K562 (cell line): ENCODE measurements around the gene HNRNPA2B1. TPM values are rescaled to one million over a fixed set of nuclear protein-coding genes. Genes with fewer than 3 reads are reported as not detected.

Experiments used
- DPF2 ChIP-seq: fragments of 450-650 bp; IDR thresholded peaks from 2 replicates; pipeline ENCODE4 v1.6.1; 2016
- E4F1 ChIP-seq: fragments of 250-450 bp; sonication (Bioruptor Pico); IDR thresholded peaks from 2 replicates; pipeline ENCODE4 v1.5.0; 2021; ENCODE audit warnings: mild to moderate bottlenecking, borderline replicate concordance
- FOXA1 ChIP-seq: fragments of 450-650 bp; IDR thresholded peaks from 2 replicates; pipeline ENCODE4 v1.6.1; 2016; ENCODE audit warnings: mild to moderate bottlenecking, borderline replicate concordance
- HDAC8 ChIP-seq: fragments of 450-650 bp; IDR thresholded peaks from 2 replicates; pipeline ENCODE4 v1.6.1; 2016; ENCODE audit warnings: mild to moderate bottlenecking, missing genetic modification characterization, moderate library complexity, missing compliant biosample characterization
- HOMEZ ChIP-seq: fragments of 250-450 bp; sonication (Bioruptor Pico); IDR thresholded peaks from 2 replicates; pipeline ENCODE4 v1.4.0; 2020; ENCODE audit warnings: mild to moderate bottlenecking, moderate library complexity
- LCOR ChIP-seq: sonication (generic); formaldehyde crosslinking; IDR thresholded peaks from 2 replicates; pipeline ENCODE4 v1.8.0; 2022; ENCODE audit warnings: mild to moderate bottlenecking, missing genetic modification reagents
- MYC ChIP-seq, 2 experiments: fragments of 250-450 bp in 1 of 2; sonication (Bioruptor Pico) in 1 of 2; IDR thresholded peaks; 2 replicates each; pipeline versions ENCODE4 v1.5.1 to v1.6.1; 2012 to 2021; ENCODE audit warnings: low read depth in 2 of 2, borderline replicate concordance in 1 of 2, improper control_type of control experiment in 1 of 2, low read length in 1 of 2, mild to moderate bottlenecking in 1 of 2, moderate library complexity in 1 of 2
- SREBF2 ChIP-seq: sonication (generic); formaldehyde crosslinking; IDR thresholded peaks from 2 replicates; pipeline ENCODE4 v1.4.0; 2020; ENCODE audit warnings: mild to moderate bottlenecking, missing genetic modification reagents
- TBP ChIP-seq: optimal IDR thresholded peaks from 2 replicates; pipeline ENCODE3; 2011; ENCODE audit warnings: low read depth, low read length, improper control_type of control experiment
- TRIM24 ChIP-seq, 2 experiments: fragments of 450-650 bp; IDR thresholded peaks; 2 replicates each; pipeline ENCODE4 v1.6.1; 2016
- YBX1 ChIP-seq: fragments of 450-650 bp; IDR thresholded peaks from 2 replicates; pipeline ENCODE4 v1.7.1; 2016; ENCODE audit warnings: mild to moderate bottlenecking
- ZNF239 ChIP-seq: fragments of 250-450 bp; sonication (Bioruptor Pico); IDR thresholded peaks from 2 replicates; pipeline ENCODE4 v1.4.0; 2020; ENCODE audit warnings: mild to moderate bottlenecking
- polyA plus RNA-seq, 8 experiments: library from polyadenylated mRNA; depleted of rRNA in 4 of 8; stranded (reverse) in 5 of 8; unstranded in 3 of 8; fragments of >200 nt; fragmentation: Nextera tagmentation in 2 of 8; fragmentation: Illumina TruSeq in 1 of 8; extraction: Ambion mirVana in 2 of 8; extraction: Trizol in 1 of 8; gene quantifications; 2 replicates each; pipeline versions ENCODE4 v1.2.1 to v1.2.3, GENCODE V29; 2011 to 2014; ENCODE audit warnings: inconsistent platforms in 1 of 8, missing spikeins in 1 of 8
- total RNA-seq, 7 experiments: library from RNA; depleted of rRNA in 6 of 7; stranded (reverse); fragments of >200 nt in 6 of 7; fragmentation: Illumina TruSeq in 2 of 7; extraction: Trizol in 2 of 7; gene quantifications; 2 replicates each; pipeline versions ENCODE4 v1.2.1 to v1.2.3, GENCODE V29; 2011 to 2021; ENCODE audit warnings: low replicate concordance in 1 of 7
- TF ChIP-seq, protein P1 (sequence below): IDR thresholded peaks from 2 replicates; pipeline ENCODE4 v1.6.1; 2012; ENCODE audit warnings: low read depth, low read length, improper control_type of control experiment, borderline replicate concordance
- TF ChIP-seq, protein P2 (sequence below): sonication (generic); IDR thresholded peaks from 2 replicates; pipeline ENCODE4 v1.6.1; 2016

Gene HNRNPA2B1
- total and polyA plus RNA-seq, 9 of the 15 experiments (the other 6 are each of a cell fraction or from before 2014, with no cell fraction given): 630 to 1,989 (median 865) TPM

DNA sequence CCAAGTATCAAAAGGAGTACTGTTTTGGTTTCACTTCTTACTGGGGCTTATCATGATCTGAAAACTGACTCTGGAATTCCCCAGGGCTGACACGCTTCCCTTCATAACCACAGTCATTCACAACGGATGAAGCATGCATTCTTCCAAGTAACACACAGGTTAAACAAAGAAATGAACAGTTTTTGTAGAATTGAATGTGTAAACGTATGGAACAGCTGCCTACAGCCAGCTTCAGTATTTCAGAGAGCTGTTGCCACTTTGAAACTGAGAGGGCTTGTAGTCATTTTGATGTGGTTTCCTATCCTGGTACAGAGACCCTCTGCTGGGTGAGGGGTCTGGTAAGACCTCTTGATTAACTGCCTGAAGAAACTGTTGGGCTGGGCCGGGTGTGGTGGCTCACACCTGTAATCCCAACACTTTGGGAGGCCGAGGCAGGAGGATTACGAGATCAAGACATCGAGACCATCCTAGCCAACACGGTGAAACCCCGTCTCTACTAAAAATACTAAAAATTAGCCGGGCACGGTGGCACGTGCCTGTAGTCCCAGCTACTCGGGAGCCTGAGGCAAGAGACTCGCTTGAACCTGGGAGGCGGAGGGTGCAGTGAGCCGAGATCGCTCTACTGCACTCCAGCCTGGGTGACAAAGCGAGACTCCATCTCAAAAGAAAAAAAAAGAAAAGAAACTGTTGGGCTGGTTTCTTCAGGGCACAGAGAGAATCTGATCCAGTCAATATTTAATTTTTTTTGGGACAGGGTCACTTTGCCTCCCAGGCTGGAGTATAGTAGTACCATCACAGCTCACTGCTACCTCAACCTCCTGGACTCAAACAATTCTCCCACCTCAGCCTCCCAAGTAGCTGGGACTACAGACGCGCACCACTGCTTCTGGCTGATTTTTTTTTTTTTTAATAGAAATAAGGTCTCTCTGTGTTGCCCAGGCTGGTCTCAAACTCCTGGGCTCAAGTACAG is 43.8 kb downstream of the HNRNPA2B1 start (continued):
- TF ChIP-seq, protein P1, sequence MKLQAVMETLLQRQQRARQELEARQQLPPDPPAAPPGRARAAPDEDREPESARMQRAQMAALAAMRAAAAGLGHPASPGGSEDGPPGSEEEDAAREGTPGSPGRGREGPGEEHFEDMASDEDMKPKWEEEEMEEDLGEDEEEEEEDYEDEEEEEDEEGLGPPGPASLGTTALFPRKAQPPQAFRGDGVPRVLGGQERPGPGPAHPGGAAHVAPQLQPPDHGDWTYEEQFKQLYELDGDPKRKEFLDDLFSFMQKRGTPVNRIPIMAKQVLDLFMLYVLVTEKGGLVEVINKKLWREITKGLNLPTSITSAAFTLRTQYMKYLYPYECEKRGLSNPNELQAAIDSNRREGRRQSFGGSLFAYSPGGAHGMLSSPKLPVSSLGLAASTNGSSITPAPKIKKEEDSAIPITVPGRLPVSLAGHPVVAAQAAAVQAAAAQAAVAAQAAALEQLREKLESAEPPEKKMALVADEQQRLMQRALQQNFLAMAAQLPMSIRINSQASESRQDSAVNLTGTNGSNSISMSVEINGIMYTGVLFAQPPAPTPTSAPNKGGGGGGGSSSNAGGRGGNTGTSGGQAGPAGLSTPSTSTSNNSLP: no peak
- TF ChIP-seq YBX1 (no peak), TRIM24 (IDR thresholded peaks at IDR 0.05) (no peak), LCOR (CRISPR knock-in tag) (no peak), HOMEZ (CRISPR knock-in tag) (no peak), E4F1 (CRISPR knock-in tag) (no peak), HDAC8 (tag) (no peak), FOXA1 (no peak), ZNF239 (no peak), TBP (no peak), DPF2 (peak; percentile 51; the same call in 1 of the 2 replicates), SREBF2 (CRISPR knock-in tag) (no peak), MYC (IDR thresholded peaks at IDR 0.05; ENCODE audit: low read depth, low read length) (peak; percentile 46), MYC (CRISPR knock-in tag; IDR thresholded peaks at IDR 0.05; ENCODE audit: borderline replicate concordance, low read depth) (no peak)
- TF ChIP-seq, protein P2, sequence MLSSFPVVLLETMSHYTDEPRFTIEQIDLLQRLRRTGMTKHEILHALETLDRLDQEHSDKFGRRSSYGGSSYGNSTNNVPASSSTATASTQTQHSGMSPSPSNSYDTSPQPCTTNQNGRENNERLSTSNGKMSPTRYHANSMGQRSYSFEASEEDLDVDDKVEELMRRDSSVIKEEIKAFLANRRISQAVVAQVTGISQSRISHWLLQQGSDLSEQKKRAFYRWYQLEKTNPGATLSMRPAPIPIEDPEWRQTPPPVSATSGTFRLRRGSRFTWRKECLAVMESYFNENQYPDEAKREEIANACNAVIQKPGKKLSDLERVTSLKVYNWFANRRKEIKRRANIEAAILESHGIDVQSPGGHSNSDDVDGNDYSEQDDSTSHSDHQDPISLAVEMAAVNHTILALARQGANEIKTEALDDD: peak; percentile 2; the same call in 1 of the 2 replicates
